H9 (cell line): ENCODE results near the gene C20orf96. TPM values are rescaled to one million over a fixed set of nuclear protein-coding genes. Genes with fewer than 3 reads are reported as not detected.
A peak's percentile ranks its signal among the peaks of the same experiment; 100 is the strongest.

Source experiments
- DNase-seq: peaks from one replicate; pipeline ENCODE4 v3.0.0-alpha.2; 2017
- H2AFZ ChIP-seq: one replicate; pipeline ENCODE4 v1.6.1; 2013; ENCODE audit warnings: mild to moderate bottlenecking, low read length, control low read depth, moderate library complexity
- H2AK5ac ChIP-seq: 2 replicates; pipeline ENCODE4 v1.6.1; 2013; ENCODE audit warnings: low read length, control low read depth, mixed read lengths; ENCODE audit not compliant: insufficient read length
- H2BK120ac ChIP-seq: one replicate; pipeline ENCODE4 v1.6.1; 2013; ENCODE audit warnings: low read depth, mild to moderate bottlenecking, low read length, control low read depth, inconsistent platforms; ENCODE audit not compliant: poor library complexity, severe bottlenecking
- H2BK12ac ChIP-seq: 2 replicates; pipeline ENCODE4 v1.6.1; 2013; ENCODE audit warnings: low read length, control low read depth, mixed read lengths, low read depth; ENCODE audit not compliant: insufficient read length
- H2BK15ac ChIP-seq: 2 replicates; pipeline ENCODE4 v1.6.1; 2013; ENCODE audit warnings: low read depth, low read length, control low read depth
- H2BK20ac ChIP-seq: one replicate; pipeline ENCODE4 v1.6.1; 2013; ENCODE audit warnings: low read depth, mild to moderate bottlenecking, low read length, control low read depth, inconsistent platforms; ENCODE audit not compliant: poor library complexity, severe bottlenecking
- H2BK5ac ChIP-seq: 2 replicates; pipeline ENCODE4 v1.6.1; 2013; ENCODE audit warnings: low read length, control low read depth, mixed read lengths; ENCODE audit not compliant: insufficient read length
- H3K14ac ChIP-seq: 2 replicates; pipeline ENCODE4 v1.6.1; 2013; ENCODE audit warnings: low read length, control low read depth; ENCODE audit not compliant: insufficient read depth
- H3K18ac ChIP-seq: 2 replicates; pipeline ENCODE4 v1.6.1; 2013; ENCODE audit warnings: low read depth, mild to moderate bottlenecking, mixed read lengths, low read length, control low read depth; ENCODE audit not compliant: insufficient read length
- H3K23ac ChIP-seq: 2 replicates; pipeline ENCODE4 v1.6.1; 2013; ENCODE audit warnings: low read length, control low read depth, mixed read lengths, low read depth; ENCODE audit not compliant: insufficient read length
- H3K23me2 ChIP-seq: 2 replicates; pipeline ENCODE4 v1.6.1; 2013; ENCODE audit warnings: low read depth, mild to moderate bottlenecking, mixed read lengths, low read length, control low read depth; ENCODE audit not compliant: insufficient read length, poor library complexity, severe bottlenecking
- H3K27ac ChIP-seq: 2 replicates; pipeline ENCODE4 v1.5.1; 2013; ENCODE audit warnings: low read length, control low read depth, mixed read lengths, low read depth; ENCODE audit not compliant: insufficient read length
- H3K27me3 ChIP-seq: 2 replicates; pipeline ENCODE4 v1.6.1; 2013; ENCODE audit warnings: low read length, control low read depth, inconsistent platforms; ENCODE audit not compliant: insufficient read depth
- H3K4ac ChIP-seq: 2 replicates; pipeline ENCODE4 v1.6.1; 2013; ENCODE audit warnings: low read depth, mild to moderate bottlenecking, control low read depth, inconsistent platforms, low read length, moderate library complexity
- H3K4me1 ChIP-seq: 2 replicates; pipeline ENCODE4 v1.6.1; 2013; ENCODE audit warnings: low read length, control low read depth, inconsistent platforms; ENCODE audit not compliant: insufficient read depth
- H3K4me2 ChIP-seq: 2 replicates; pipeline ENCODE4 v1.6.1; 2013; ENCODE audit warnings: low read length, control low read depth, mixed read lengths; ENCODE audit not compliant: insufficient read length, insufficient read depth
- H3K56ac ChIP-seq: 2 replicates; pipeline ENCODE4 v1.6.1; 2013; ENCODE audit warnings: low read depth, mild to moderate bottlenecking, mixed read lengths, low read length, control low read depth; ENCODE audit not compliant: insufficient read length
- H3K79me1 ChIP-seq: 2 replicates; pipeline ENCODE4 v1.6.1; 2013; ENCODE audit warnings: low read depth, mild to moderate bottlenecking, moderate library complexity, low read length, control low read depth, inconsistent platforms; ENCODE audit not compliant: insufficient read depth, poor library complexity, severe bottlenecking
- H3K79me2 ChIP-seq: 2 replicates; pipeline ENCODE4 v1.6.1; 2013; ENCODE audit warnings: low read length, control low read depth, inconsistent platforms; ENCODE audit not compliant: insufficient read depth
- H3K9ac ChIP-seq: 2 replicates; pipeline ENCODE4 v1.6.1; 2013; ENCODE audit warnings: low read length, control low read depth, mixed read lengths; ENCODE audit not compliant: insufficient read length; ENCODE audit errors: extremely low read depth
- H3K9me3 ChIP-seq: one replicate; pipeline ENCODE4 v1.6.1; 2013; ENCODE audit warnings: low read depth, low read length, inconsistent platforms; ENCODE audit not compliant: control insufficient read depth
- H3T11ph ChIP-seq: one replicate; pipeline ENCODE4 v1.6.1; 2013; ENCODE audit warnings: mild to moderate bottlenecking, low read length, control low read depth, inconsistent platforms
- H4K20me1 ChIP-seq: one replicate; pipeline ENCODE4 v1.6.1; 2013; ENCODE audit not compliant: control insufficient read depth, insufficient read length, insufficient read depth
- H4K5ac ChIP-seq: 2 replicates; pipeline ENCODE4 v1.6.1; 2013; ENCODE audit warnings: low read depth, mild to moderate bottlenecking, mixed read lengths, low read length, control low read depth; ENCODE audit not compliant: insufficient read length
- H4K8ac ChIP-seq: replicated peaks from 2 replicates; pipeline ENCODE4 v1.6.1; 2013; ENCODE audit warnings: low read length, control low read depth, mixed read lengths, low read depth; ENCODE audit not compliant: insufficient read length
- H4K91ac ChIP-seq: 2 replicates; pipeline ENCODE4 v1.6.1; 2013; ENCODE audit warnings: low read depth, mild to moderate bottlenecking, moderate library complexity, mixed read lengths, low read length, control low read depth; ENCODE audit not compliant: insufficient read length
- H3K27ac Mint-ChIP-seq, 3 experiments: 2 replicates in 2 of 3; 3 replicates in 1 of 3; pipeline ENCODE4 v1.8.0; 2020 to 2021; ENCODE audit warnings: mixed read lengths in 3 of 3, mild to moderate bottlenecking in 1 of 3, moderate library complexity in 1 of 3
- H3K27me3 Mint-ChIP-seq: 2 replicates; pipeline ENCODE4 v1.8.0; 2021; ENCODE audit warnings: low read depth, mild to moderate bottlenecking, moderate library complexity, mixed read lengths
- H3K36me3 Mint-ChIP-seq, 3 experiments: 2 replicates in 2 of 3; 3 replicates in 1 of 3; pipeline ENCODE4 v1.8.0; 2020 to 2021; ENCODE audit warnings: low read depth in 3 of 3, mixed read lengths in 3 of 3; ENCODE audit not compliant: insufficient read depth in 1 of 3
- H3K4me1 Mint-ChIP-seq, 2 experiments: 2 replicates each; pipeline ENCODE4 v1.8.0; 2020; ENCODE audit warnings: mixed read lengths in 2 of 2
- H3K4me3 Mint-ChIP-seq, 2 experiments: 2 replicates in 1 of 2; 3 replicates in 1 of 2; pipeline ENCODE4 v1.8.0; 2020 to 2021; ENCODE audit warnings: mild to moderate bottlenecking in 2 of 2, mixed read lengths in 2 of 2, moderate library complexity in 1 of 2
- H3K9me3 Mint-ChIP-seq, 2 experiments: 2 replicates in 1 of 2; 3 replicates in 1 of 2; pipeline ENCODE4 v1.8.0; 2020; ENCODE audit warnings: mild to moderate bottlenecking in 2 of 2, mixed read lengths in 2 of 2, moderate library complexity in 1 of 2
- CTCF ChIP-seq: fragments of 200-600 bp; sonication (generic); conservative IDR thresholded peaks from 3 replicates; pipeline ENCODE4 v1.8.0; 2021; ENCODE audit warnings: antibody characterized with exemption, mild to moderate bottlenecking
- WGBS: extraction: QIAGEN DNeasy Blood & Tissue Kit; methylation state at CpG from one replicate; pipeline ENCODE4 v1.1.7; 2013; ENCODE audit warnings: missing lambda C conversion rate, low lambda C conversion rate, mixed read lengths; ENCODE audit not compliant: insufficient read length; ENCODE audit errors: extremely low coverage; 5-methylcytosine and 5-hydroxymethylcytosine counted together
- total RNA-seq: library from RNA; stranded (reverse); gene quantifications from 2 replicates; pipeline ENCODE4 v1.2.1, GENCODE V29; 2021

C20orf96 gene
- total RNA-seq, 1 experiment from 2014 or later: 14.5 TPM

DNA sequence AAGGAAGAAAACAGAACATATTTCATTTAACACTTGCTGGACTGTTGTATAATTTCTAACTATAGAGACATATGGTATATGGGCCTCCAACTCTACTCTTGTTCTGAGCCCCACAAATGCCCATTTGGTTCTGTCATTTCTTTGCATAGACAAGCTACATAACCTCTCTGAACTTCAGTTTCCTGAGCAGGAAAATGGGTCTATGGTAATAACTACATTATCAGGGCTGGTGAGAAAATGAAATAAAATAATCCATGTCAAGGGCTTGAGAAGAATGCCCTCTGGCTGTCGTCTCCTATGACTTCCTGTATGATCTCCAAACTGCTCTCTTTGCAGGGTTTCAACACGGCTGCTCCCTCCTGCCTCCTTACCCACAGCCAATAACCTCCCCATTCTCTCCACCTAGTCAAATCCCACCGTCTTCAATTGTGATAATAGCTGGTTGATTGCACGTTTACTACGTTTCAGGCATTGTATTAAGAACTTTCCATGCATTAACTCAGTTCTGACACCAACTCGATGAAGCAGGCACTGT, 18.8 kb upstream of the C20orf96 start:
- Mint-ChIP-seq H3K4me3 (peak overlapping the region; percentile 56 to 85), H3K36me3 (no peaks in the 10 kb centered on the region; a peak in 1 of 7 replicates), H3K9me3 (no peaks in the 10 kb centered on the region), H3K4me1 (peaks cover 24 to 28% of the 10 kb centered on the region in 2 experiments), H3K27ac (peak overlapping the region; percentile 68 to 98 (median 94)), H3K27me3 (peaks cover 4% of the 10 kb centered on the region; the same call in 1 of the 2 replicates)
- H4K20me1 ChIP-seq: no peaks in the 10 kb centered on the region
- peak overlapping the region; percentile 38; the same call in 1 of the 2 replicates for H3K14ac ChIP-seq
- no peaks in the 10 kb centered on the region for H3K79me1 ChIP-seq
- no peak overlapping the region for H2AFZ ChIP-seq
- peak overlapping the region; percentile 88 for H3K27ac ChIP-seq
- peak overlapping the region; percentile 95 for H3K4me2 ChIP-seq
- H2BK12ac ChIP-seq: no peak overlapping the region
- no peak overlapping the region for H4K5ac ChIP-seq
- H3K9me3 ChIP-seq: no peaks in the 10 kb centered on the region
- no peak overlapping the region for H3K4ac ChIP-seq
- no peak overlapping the region for H3K23ac ChIP-seq
- no peaks in the 10 kb centered on the region; the same call in 1 of the 2 replicates for H3K4me1 ChIP-seq
- no peak overlapping the region for H2BK20ac ChIP-seq
- no peak for DNase-seq
- H4K91ac ChIP-seq: no peak overlapping the region
- no CpG with 5 or more reads among the region's 6 CpGs for WGBS
- H2BK5ac ChIP-seq: no peak overlapping the region
- no peak overlapping the region for H4K8ac ChIP-seq
- no peak overlapping the region for H3T11ph ChIP-seq
- peak overlapping the region; percentile 68 for H3K9ac ChIP-seq
- H3K27me3 ChIP-seq: no peaks in the 10 kb centered on the region
- TF ChIP-seq CTCF: no peak
- no peak overlapping the region for H2BK120ac ChIP-seq
- H3K23me2 ChIP-seq: peaks cover 9% of the 10 kb centered on the region
- peak overlapping the region; percentile 56 for H3K18ac ChIP-seq
- no peak overlapping the region for H2AK5ac ChIP-seq
- H3K56ac ChIP-seq: no peak overlapping the region
- H2BK15ac ChIP-seq: no peak overlapping the region
- H3K79me2 ChIP-seq: no peaks in the 10 kb centered on the region
